ENCODE data around the gene ARSA. TPM values are rescaled to one million over a fixed set of nuclear protein-coding genes. Genes with fewer than 3 reads are reported as not detected.

Gene ARSA
- total RNA-seq, 1 experiment from 2014 or later = 16.4 TPM

GRCh38 chr22:50584106-50585096 is 43.6 kb downstream of the ARSA start:
- Histone ChIP-seq H3K27ac (ENCODE audit: low read depth, low read length) (no peak overlapping the region), H3K9me3 (ENCODE audit: control insufficient read depth in 1 of 2, insufficient read depth in 1 of 2, low read depth in 1 of 2, low read length in 2 of 2) (no peaks in the 10 kb centered on the region), H3K4me1 (ENCODE audit: control insufficient read depth in 1 of 2, insufficient read depth in 2 of 2, low read length in 2 of 2) (peaks cover 5 to 24% of the 10 kb centered on the region in 2 experiments), H3K4me3 (replicated peaks in 1 of 2; ENCODE audit: low read depth in 1 of 2, low read length in 2 of 2) (peak overlapping the region; percentile 86 to 90), H4K20me1 (ENCODE audit: insufficient read depth) (no peaks in the 10 kb centered on the region), H3K9ac (ENCODE audit: low read length) (peak overlapping the region; percentile 90), H3K27me3 (ENCODE audit: insufficient read depth, low read length) (no peaks in the 10 kb centered on the region), H3K36me3 (ENCODE audit: control insufficient read depth in 1 of 2, insufficient read depth in 2 of 2, low read length in 2 of 2) (no peaks in the 10 kb centered on the region), H3K9me2 (ENCODE audit: insufficient read depth) (no peaks in the 10 kb centered on the region), H2AFZ (ENCODE audit: low read depth, low read length, poor library complexity, severe bottlenecking) (no peak overlapping the region), H3K79me2 (ENCODE audit: insufficient read depth, low read length) (peaks cover 17% of the 10 kb centered on the region; the same call in 1 of the 2 replicates), H3K4me2 (ENCODE audit: low read length) (peak overlapping the region; percentile 97)
- BruUV-seq (replicated peaks) = no TSS peak
- no peak for ATAC-seq
- RAD21 ChIA-PET (ENCODE audit: low non-redundant PET in 1 of 2, low total read pairs in 2 of 2, uncharacterized antibody in 2 of 2, unreplicated experiment in 2 of 2) = no interaction called here
- intact Hi-C loops (cut with micrococcal nuclease) = no loop called here
- POLR2A ChIA-PET = no interaction called here
- DNase-seq (ENCODE audit: low read depth, low spot score) = no peak
- CTCF ChIA-PET = no interaction called here
- TF ChIP-seq SRF (IDR thresholded peaks at IDR 0.05; ENCODE audit: low read depth) (no peak), ZNF274 (IDR thresholded peaks at IDR 0.05; ENCODE audit: low read depth, low read length) (no peak), TCF7L2 (IDR thresholded peaks at IDR 0.05; ENCODE audit: borderline replicate concordance, extremely low read depth, insufficient read depth, insufficient read length) (no peak), FOSL1 (IDR thresholded peaks at IDR 0.05; ENCODE audit: low read depth) (no peak), SIN3A (IDR thresholded peaks at IDR 0.05; ENCODE audit: low read depth) (no peak), SP1 (IDR thresholded peaks at IDR 0.05; ENCODE audit: low read depth) (no peak), EZH2phosphoT487 (IDR thresholded peaks at IDR 0.05; ENCODE audit: borderline replicate concordance) (no peak), EGR1 (IDR thresholded peaks at IDR 0.05; ENCODE audit: low read depth) (no peak), RAD21 (IDR thresholded peaks at IDR 0.05; ENCODE audit: low read depth) (no peak), CEBPB (IDR thresholded peaks at IDR 0.05; ENCODE audit: low read depth) (no peak), REST (IDR thresholded peaks at IDR 0.05; ENCODE audit: low read depth) (no peak), ELF1 (IDR thresholded peaks at IDR 0.05; ENCODE audit: borderline replicate concordance, low read depth) (no peak), POLR2A (IDR thresholded peaks at IDR 0.05; ENCODE audit: borderline replicate concordance, extremely low read depth, insufficient read depth, insufficient read length) (no peak), POLR2AphosphoS5 (IDR thresholded peaks at IDR 0.05; ENCODE audit: low read depth, low read length) (no peak), ZBTB33 (IDR thresholded peaks at IDR 0.05; ENCODE audit: extremely low read depth, insufficient replicate concordance, low read length) (no peak)
- TF ChIP-seq, protein P1, sequence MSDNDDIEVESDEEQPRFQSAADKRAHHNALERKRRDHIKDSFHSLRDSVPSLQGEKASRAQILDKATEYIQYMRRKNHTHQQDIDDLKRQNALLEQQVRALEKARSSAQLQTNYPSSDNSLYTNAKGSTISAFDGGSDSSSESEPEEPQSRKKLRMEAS (IDR thresholded peaks at IDR 0.05) = no peak
